IMR-90 (cell line): Measurements from ENCODE around the gene ACOX3. TPM values are rescaled to one million over a fixed set of nuclear protein-coding genes. Genes with fewer than 3 reads are reported as not detected.

ENCODE experiments used
- ATAC-seq: fragments of 200-7000 bp; cut with Tn5 transposase; 2 replicates; pipeline ENCODE4 v1.9.1; 2020; ENCODE audit warnings: low read depth, mild to moderate bottlenecking, moderate library complexity
- BruUV-seq: library from RNA; stranded (reverse); fragments of 400-500 nt; replicated peaks from 2 replicates; lab custom pipeline; 2021; lab: Mats Ljungman, UMichigan
- CTCF ChIA-PET: fragments of 300-600 bp; formaldehyde crosslinking; extraction: SDS; loops from one replicate; lab custom pipeline; 2021; ENCODE audit warnings: antibody characterized with exemption; lab: Yijun Ruan, JAX
- POLR2A ChIA-PET: fragments of 300-600 bp; sonication (Branson Sonifier 250); formaldehyde crosslinking; loops from one replicate; lab custom pipeline; 2022; ENCODE audit warnings: antibody characterized with exemption; ENCODE audit not compliant: unreplicated experiment; lab: Charles Lee
- DNase-seq: peaks from one replicate; pipeline ENCODE4 v3.0.0; 2013
- H2AFZ ChIP-seq: replicated peaks from 2 replicates; pipeline ENCODE3; 2013; ENCODE audit warnings: low read length, mild to moderate bottlenecking; ENCODE audit not compliant: poor library complexity
- H2AK5ac ChIP-seq: 2 replicates; pipeline ENCODE4 v1.6.1; 2013; ENCODE audit warnings: low read depth, low read length, inconsistent platforms
- H2AK9ac ChIP-seq: replicated peaks from 2 replicates; pipeline ENCODE3; 2013; ENCODE audit warnings: mild to moderate bottlenecking, low read depth, low read length, moderate library complexity; ENCODE audit not compliant: poor library complexity
- H2BK120ac ChIP-seq: 2 replicates; pipeline ENCODE4 v1.6.1; 2013; ENCODE audit warnings: low read depth, low read length, inconsistent platforms
- H2BK15ac ChIP-seq: 3 replicates; pipeline ENCODE4 v1.6.1; 2013; ENCODE audit warnings: low read depth, low read length, inconsistent platforms
- H2BK20ac ChIP-seq: 2 replicates; pipeline ENCODE4 v1.6.1; 2013; ENCODE audit warnings: low read depth, mild to moderate bottlenecking, inconsistent platforms, low read length, moderate library complexity
- H2BK5ac ChIP-seq: 2 replicates; pipeline ENCODE4 v1.6.1; 2013; ENCODE audit warnings: mild to moderate bottlenecking, low read depth, low read length, inconsistent platforms; ENCODE audit not compliant: poor library complexity, severe bottlenecking
- H3K14ac ChIP-seq: replicated peaks from 2 replicates; pipeline ENCODE4 v1.6.1; 2013; ENCODE audit warnings: low read depth, low read length, inconsistent platforms
- H3K18ac ChIP-seq: 2 replicates; pipeline ENCODE4 v1.6.1; 2013; ENCODE audit warnings: low read depth, low read length, control low read depth
- H3K23ac ChIP-seq: 2 replicates; pipeline ENCODE4 v1.6.1; 2013; ENCODE audit warnings: low read depth, low read length, inconsistent platforms
- H3K27ac ChIP-seq: 2 replicates; pipeline ENCODE4 v1.5.1; 2013; ENCODE audit warnings: mild to moderate bottlenecking, control low read depth, low read length; ENCODE audit not compliant: insufficient read depth
- H3K27me3 ChIP-seq: 2 replicates; pipeline ENCODE4 v1.6.1; 2013; ENCODE audit warnings: low read length; ENCODE audit not compliant: control insufficient read depth, insufficient read depth
- H3K36me3 ChIP-seq: 2 replicates; pipeline ENCODE4 v1.6.1; 2013; ENCODE audit warnings: low read length, mixed read lengths; ENCODE audit not compliant: control insufficient read depth, insufficient read depth
- H3K4ac ChIP-seq: 2 replicates; pipeline ENCODE4 v1.6.1; 2013; ENCODE audit warnings: low read depth, low read length, inconsistent platforms
- H3K4me1 ChIP-seq: 2 replicates; pipeline ENCODE4 v1.6.1; 2013; ENCODE audit warnings: low read length, mixed read lengths; ENCODE audit not compliant: control insufficient read depth, insufficient read depth
- H3K4me2 ChIP-seq: 2 replicates; pipeline ENCODE4 v1.6.1; 2013; ENCODE audit warnings: low read depth, mild to moderate bottlenecking, control low read depth, low read length, moderate library complexity
- H3K4me3 ChIP-seq: 2 replicates; pipeline ENCODE4 v1.5.1; 2013; ENCODE audit warnings: low read depth, mild to moderate bottlenecking, control low read depth, low read length, moderate library complexity; ENCODE audit not compliant: insufficient read depth
- H3K56ac ChIP-seq: 2 replicates; pipeline ENCODE4 v1.6.1; 2013; ENCODE audit warnings: low read length, inconsistent platforms; ENCODE audit not compliant: insufficient read depth; ENCODE audit errors: extremely low read depth
- H3K79me1 ChIP-seq, 2 experiments: 2 replicates each; pipeline ENCODE4 v1.6.1; 2013; ENCODE audit warnings: low read length in 2 of 2, inconsistent platforms in 1 of 2, low read depth in 1 of 2
- H3K9ac ChIP-seq: 2 replicates; pipeline ENCODE4 v1.6.1; 2013; ENCODE audit warnings: low read depth, low read length, control low read depth
- H3K9me1 ChIP-seq: 2 replicates; pipeline ENCODE4 v1.6.1; 2013; ENCODE audit warnings: low read length, inconsistent platforms; ENCODE audit not compliant: insufficient read depth
- H3K9me3 ChIP-seq: 2 replicates; pipeline ENCODE4 v1.6.1; 2013; ENCODE audit warnings: low read length; ENCODE audit not compliant: control insufficient read depth, insufficient read depth
- H4K20me1 ChIP-seq: 2 replicates; pipeline ENCODE4 v1.6.1; 2013; ENCODE audit warnings: low read length, inconsistent platforms; ENCODE audit not compliant: insufficient read depth
- H4K5ac ChIP-seq: 2 replicates; pipeline ENCODE4 v1.6.1; 2013; ENCODE audit warnings: mild to moderate bottlenecking, low read depth, low read length, control low read depth
- H4K8ac ChIP-seq, 2 experiments: 2 replicates each; pipeline ENCODE4 v1.6.1; 2013; ENCODE audit warnings: low read depth in 2 of 2, low read length in 2 of 2, control low read depth in 1 of 2, inconsistent platforms in 1 of 2
- H4K91ac ChIP-seq: 2 replicates; pipeline ENCODE4 v1.6.1; 2013; ENCODE audit warnings: low read depth, low read length, inconsistent platforms; ENCODE audit not compliant: insufficient read depth
- BHLHE40 ChIP-seq: fragments of 150-350 bp; IDR thresholded peaks from 2 replicates; pipeline ENCODE4 v1.6.1; 2016; ENCODE audit warnings: mild to moderate bottlenecking, low read depth, low read length
- CEBPB ChIP-seq: IDR thresholded peaks from 2 replicates; pipeline ENCODE4 v1.6.1; 2012; ENCODE audit warnings: low read depth, low read length, improper control_type of control experiment
- CHD1 ChIP-seq: IDR thresholded peaks from 2 replicates; pipeline ENCODE4 v1.6.1; 2012; ENCODE audit warnings: low read depth, low read length, improper control_type of control experiment
- ELK1 ChIP-seq: fragments of 150-350 bp; IDR thresholded peaks from 2 replicates; pipeline ENCODE4 v1.6.1; 2016; ENCODE audit warnings: low read depth, mild to moderate bottlenecking, low read length, moderate library complexity, borderline replicate concordance
- FOS ChIP-seq: fragments of 150-350 bp; IDR thresholded peaks from 2 replicates; pipeline ENCODE4 v1.6.1; 2016; ENCODE audit warnings: low read depth, low read length
- MAFK ChIP-seq: IDR thresholded peaks from 2 replicates; pipeline ENCODE4 v1.6.1; 2012; ENCODE audit warnings: low read depth, low read length, improper control_type of control experiment
- MAZ ChIP-seq: IDR thresholded peaks from 2 replicates; pipeline ENCODE4 v1.6.1; 2012; ENCODE audit warnings: low read depth, mild to moderate bottlenecking, low read length, improper control_type of control experiment, moderate library complexity, borderline replicate concordance
- MXI1 ChIP-seq: IDR thresholded peaks from 2 replicates; pipeline ENCODE4 v1.6.1; 2012; ENCODE audit warnings: low read depth, mild to moderate bottlenecking, low read length, moderate library complexity, borderline replicate concordance
- NFE2L2 ChIP-seq: fragments of 150-350 bp; IDR thresholded peaks from 2 replicates; pipeline ENCODE4 v1.6.1; 2016; ENCODE audit warnings: low read depth, mild to moderate bottlenecking, low read length
- POLR2A ChIP-seq: IDR thresholded peaks from 2 replicates; pipeline ENCODE4 v1.6.1; 2012; ENCODE audit warnings: mild to moderate bottlenecking, low read depth, low read length
- RAD21 ChIP-seq: IDR thresholded peaks from 2 replicates; pipeline ENCODE4 v1.6.1; 2012; ENCODE audit warnings: low read length, improper control_type of control experiment
- RCOR1 ChIP-seq: IDR thresholded peaks from 2 replicates; pipeline ENCODE4 v1.6.1; 2012; ENCODE audit warnings: mild to moderate bottlenecking, low read length, improper control_type of control experiment; ENCODE audit not compliant: insufficient replicate concordance
- RFX5 ChIP-seq: IDR thresholded peaks from 2 replicates; pipeline ENCODE4 v1.8.0; 2012; ENCODE audit warnings: low read depth, mild to moderate bottlenecking, low read length, moderate library complexity
- SMC3 ChIP-seq: fragments of 150-350 bp; IDR thresholded peaks from 2 replicates; pipeline ENCODE4 v1.6.1; 2016; ENCODE audit warnings: low read depth, mild to moderate bottlenecking, antibody characterized with exemption, low read length, moderate library complexity
- WGBS, 2 experiments: methylation state at CpG; one replicate each; pipeline versions ENCODE4 v1.1.5 to v1.1.7; 2013; ENCODE audit warnings: missing lambda C conversion rate in 2 of 2; ENCODE audit not compliant: insufficient read length in 1 of 2; ENCODE audit errors: extremely low coverage in 2 of 2; 5-methylcytosine and 5-hydroxymethylcytosine counted together
- dilution Hi-C: fragments of 300-500 bp; cut with HindIII; formaldehyde crosslinking; loops from one replicate; pipeline ENCODE4 v1.14.3; 2018; ENCODE audit warnings: low sequenced_read_pairs; ENCODE audit not compliant: unreplicated experiment
- in situ Hi-C: fragments of 300-500 bp; cut with MboI; formaldehyde crosslinking; loops from 3 replicates; pipeline ENCODE4 v1.14.3; 2019; ENCODE audit warnings: low sequenced_read_pairs, inconsistent platforms, mixed read lengths
- intact Hi-C: fragments of 100-400 bp; cut with micrococcal nuclease; formaldehyde crosslinking; loops from 2 replicates; pipeline ENCODE4 v1.10.0; 2022
- polyA plus RNA-seq, 3 experiments: library from polyadenylated mRNA; depleted of rRNA; stranded (reverse); fragments of >200 nt; gene quantifications; 2 replicates each; pipeline ENCODE4 v1.2.3, GENCODE V29; 2012; ENCODE audit warnings: low replicate concordance in 1 of 3
- total RNA-seq: library from RNA; depleted of rRNA; stranded (reverse); fragments of >200 nt; gene quantifications from 2 replicates; pipeline ENCODE4 v1.2.3, GENCODE V29; 2012
- TF ChIP-seq, protein P1 (sequence below): conservative IDR thresholded peaks from 2 replicates; pipeline ENCODE4 v1.5.1; 2012; ENCODE audit warnings: mild to moderate bottlenecking, low read depth, low read length, improper control_type of control experiment
- TF ChIP-seq, protein P2 (sequence below): fragments of 150-350 bp; IDR thresholded peaks from 2 replicates; pipeline ENCODE4 v1.6.1; 2017; ENCODE audit warnings: mild to moderate bottlenecking, antibody characterized with exemption, low read length, low read depth

The ACOX3 gene
- total and polyA plus RNA-seq, 2 of the 4 experiments (the other 2 are of a cell fraction): 15.2 to 25.8 TPM

DNA sequence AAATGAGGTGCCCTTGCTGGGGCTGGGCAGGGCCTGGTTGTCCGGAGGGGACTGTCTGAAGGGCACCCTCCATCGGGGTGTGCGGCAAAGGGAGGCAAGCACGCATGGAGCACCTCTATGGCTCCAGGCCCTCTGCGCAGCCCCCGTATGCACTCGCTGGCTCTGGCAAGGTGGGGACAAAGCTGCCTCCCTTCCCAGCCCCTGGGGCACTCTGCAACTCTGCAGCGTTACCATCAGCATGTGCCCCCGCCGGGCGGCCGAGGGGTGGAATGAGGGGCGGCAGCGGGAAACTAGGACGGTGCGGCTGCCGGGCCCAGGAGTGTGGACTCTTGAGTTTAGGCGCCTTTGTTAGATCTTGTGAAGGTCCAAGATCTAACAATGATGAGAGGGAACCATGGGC is 26.5 kb upstream of the ACOX3 start:
- no TSS peak for BruUV-seq
- peak overlapping the region; percentile 39 for H2AK9ac ChIP-seq
- H3K23ac ChIP-seq: no peak overlapping the region
- H2AFZ ChIP-seq: peak overlapping the region; percentile 10
- H3K56ac ChIP-seq: no peak overlapping the region
- H2AK5ac ChIP-seq: no peak overlapping the region
- peaks cover 12% of the 10 kb centered on the region; the same call in 1 of the 2 replicates for H4K20me1 ChIP-seq
- 95% methylated on average over 6 of the region's 18 CpGs; no CpG with 5 or more reads in 1 of the 2 experiments for WGBS, 2 experiments
- H4K8ac ChIP-seq: no peak overlapping the region
- H3K4me1 ChIP-seq: peaks cover 7% of the 10 kb centered on the region
- H3K36me3 ChIP-seq: peaks cover 37% of the 10 kb centered on the region
- dilution Hi-C loops (no loop called here), intact Hi-C loops (no loop called here), in situ Hi-C loops (no loop called here)
- DNase-seq (no peak), ATAC-seq (no peak)
- H3K79me1 ChIP-seq: 0 out of 4 replicates have a peak, but pooled peaks cover 0 to under 1% of the 10 kb centered on the region in 2 experiments
- H3K14ac ChIP-seq: no peak overlapping the region
- no peak overlapping the region for H4K5ac ChIP-seq
- no peak overlapping the region for H3K4ac ChIP-seq
- H3K9ac ChIP-seq: no peak overlapping the region
- H3K27me3 ChIP-seq: no peaks in the 10 kb centered on the region
- H2BK20ac ChIP-seq: no peak overlapping the region
- H4K91ac ChIP-seq: no peak overlapping the region
- no peak overlapping the region for H3K4me3 ChIP-seq
- H3K4me2 ChIP-seq: no peak overlapping the region
- CTCF ChIA-PET: no interaction called here
- H3K9me1 ChIP-seq: 0 out of 2 replicates have a peak, but pooled peaks cover 2% of the 10 kb centered on the region
- H2BK5ac ChIP-seq: no peak overlapping the region
- no peak overlapping the region for H3K18ac ChIP-seq
- POLR2A ChIA-PET: no interaction called here
- TF ChIP-seq CEBPB (no peak), CHD1 (no peak), SMC3 (no peak), NFE2L2 (no peak), FOS (no peak), BHLHE40 (no peak), RAD21 (no peak), MXI1 (no peak), MAZ (no peak), MAFK (no peak), RFX5 (no peak), POLR2A (no peak), RCOR1 (no peak), ELK1 (no peak)
- TF ChIP-seq, protein P1, sequence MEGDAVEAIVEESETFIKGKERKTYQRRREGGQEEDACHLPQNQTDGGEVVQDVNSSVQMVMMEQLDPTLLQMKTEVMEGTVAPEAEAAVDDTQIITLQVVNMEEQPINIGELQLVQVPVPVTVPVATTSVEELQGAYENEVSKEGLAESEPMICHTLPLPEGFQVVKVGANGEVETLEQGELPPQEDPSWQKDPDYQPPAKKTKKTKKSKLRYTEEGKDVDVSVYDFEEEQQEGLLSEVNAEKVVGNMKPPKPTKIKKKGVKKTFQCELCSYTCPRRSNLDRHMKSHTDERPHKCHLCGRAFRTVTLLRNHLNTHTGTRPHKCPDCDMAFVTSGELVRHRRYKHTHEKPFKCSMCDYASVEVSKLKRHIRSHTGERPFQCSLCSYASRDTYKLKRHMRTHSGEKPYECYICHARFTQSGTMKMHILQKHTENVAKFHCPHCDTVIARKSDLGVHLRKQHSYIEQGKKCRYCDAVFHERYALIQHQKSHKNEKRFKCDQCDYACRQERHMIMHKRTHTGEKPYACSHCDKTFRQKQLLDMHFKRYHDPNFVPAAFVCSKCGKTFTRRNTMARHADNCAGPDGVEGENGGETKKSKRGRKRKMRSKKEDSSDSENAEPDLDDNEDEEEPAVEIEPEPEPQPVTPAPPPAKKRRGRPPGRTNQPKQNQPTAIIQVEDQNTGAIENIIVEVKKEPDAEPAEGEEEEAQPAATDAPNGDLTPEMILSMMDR: no peak
- TF ChIP-seq, protein P2, sequence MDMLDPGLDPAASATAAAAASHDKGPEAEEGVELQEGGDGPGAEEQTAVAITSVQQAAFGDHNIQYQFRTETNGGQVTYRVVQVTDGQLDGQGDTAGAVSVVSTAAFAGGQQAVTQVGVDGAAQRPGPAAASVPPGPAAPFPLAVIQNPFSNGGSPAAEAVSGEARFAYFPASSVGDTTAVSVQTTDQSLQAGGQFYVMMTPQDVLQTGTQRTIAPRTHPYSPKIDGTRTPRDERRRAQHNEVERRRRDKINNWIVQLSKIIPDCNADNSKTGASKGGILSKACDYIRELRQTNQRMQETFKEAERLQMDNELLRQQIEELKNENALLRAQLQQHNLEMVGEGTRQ: no peak
- H2BK15ac ChIP-seq: no peak overlapping the region
- no peaks in the 10 kb centered on the region for H3K9me3 ChIP-seq
- H3K27ac ChIP-seq: no peak overlapping the region
- no peak overlapping the region for H2BK120ac ChIP-seq
